Measurements from ENCODE around the gene PGAM2.
"Not testable (repeated sequence)": the region's sequence is repeated elsewhere in the genome, so short reads cannot be mapped to it uniquely, and the experiment has no call there.

PGAM2 gene

DNA sequence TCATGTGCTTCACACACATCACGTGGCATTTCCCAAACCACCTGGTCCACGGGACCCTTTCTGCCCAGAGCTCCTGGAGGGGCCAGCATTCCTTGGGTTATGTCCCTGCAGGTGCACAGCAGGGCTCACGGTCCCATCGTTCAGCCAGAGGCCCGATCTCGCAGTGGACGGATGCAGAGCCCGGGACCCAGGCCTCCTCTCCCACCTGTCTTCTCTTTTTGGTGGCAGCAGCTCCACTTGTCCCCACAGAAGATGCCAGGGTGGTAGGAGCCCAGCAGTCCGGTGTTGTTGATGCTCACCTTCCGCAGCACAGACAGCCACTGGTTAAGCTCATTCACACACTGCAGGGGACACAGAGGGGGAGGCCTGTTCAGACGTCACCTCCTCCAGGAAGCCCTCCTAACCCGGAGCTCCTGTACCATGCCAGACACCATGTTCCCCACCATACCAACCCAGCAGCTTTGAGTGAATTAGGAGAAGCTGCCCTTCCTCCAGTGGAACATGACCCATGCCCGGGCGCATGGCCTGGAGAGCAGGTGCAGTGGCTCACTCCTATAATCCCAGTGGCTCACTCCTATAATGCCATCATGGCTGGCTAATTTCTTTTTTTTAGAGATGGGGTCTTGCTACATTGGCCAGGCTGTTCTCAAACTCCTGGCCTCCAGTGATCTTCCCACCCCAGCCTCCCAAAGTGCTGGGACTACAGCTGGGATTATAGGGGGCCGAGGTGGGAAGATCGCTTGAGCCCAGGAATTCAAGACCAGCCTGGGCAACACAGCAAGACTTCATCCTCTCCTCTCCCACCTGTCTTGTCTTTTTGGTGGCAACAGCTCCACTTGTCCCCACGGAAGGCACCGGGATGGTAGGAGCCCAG is 31.2 kb downstream of the PGAM2 start:
- not testable (repeated sequence) for DNase-seq (ENCODE audit: low read depth in 4 of 4, low spot score in 1 of 4)

DNA sequence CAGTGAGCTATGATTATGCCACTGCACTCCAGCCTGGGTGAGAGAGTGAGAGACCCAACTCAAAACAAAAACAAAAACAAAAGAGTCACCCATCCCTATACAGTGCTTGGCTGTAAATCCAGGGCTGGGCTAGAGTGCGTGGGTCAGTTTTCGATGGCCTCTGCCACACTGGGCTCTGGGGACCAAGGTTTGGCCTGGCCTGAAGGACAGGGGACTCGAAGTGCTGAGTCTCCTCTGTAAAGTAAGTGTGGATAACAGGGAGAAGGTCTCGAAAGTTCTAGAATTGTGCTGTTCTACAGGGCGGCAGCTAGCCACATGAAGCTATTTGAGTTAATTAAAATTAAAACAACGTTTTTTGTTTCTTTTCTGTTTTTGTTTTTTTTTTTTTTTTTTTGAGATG is 33.3 kb downstream of the PGAM2 start:
- DNase-seq (ENCODE audit: low read depth in 4 of 4, low spot score in 1 of 4): not testable (repeated sequence)

DNA sequence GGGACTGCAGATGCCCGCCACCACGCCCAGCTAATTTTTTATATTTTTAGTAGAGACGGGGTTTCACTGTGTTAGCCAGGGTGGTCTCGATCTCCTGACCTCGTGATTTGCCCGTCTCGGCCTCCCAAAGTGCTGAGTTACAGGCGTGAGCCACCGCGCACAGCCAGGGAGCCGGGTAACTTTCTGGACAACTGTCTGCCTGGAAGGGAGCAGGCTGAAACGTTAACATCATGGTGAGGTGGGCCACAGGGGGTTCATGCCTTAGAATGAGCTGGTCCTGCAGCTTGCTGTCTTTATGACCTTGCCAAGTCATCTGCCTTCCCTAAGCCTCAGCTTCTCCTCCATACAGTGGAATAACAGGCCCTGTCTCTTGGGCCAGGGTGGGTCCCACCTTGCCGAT is 34.0 kb downstream of the PGAM2 start:
- not testable (repeated sequence) for DNase-seq (ENCODE audit: low read depth in 4 of 4, low spot score in 1 of 4)

DNA sequence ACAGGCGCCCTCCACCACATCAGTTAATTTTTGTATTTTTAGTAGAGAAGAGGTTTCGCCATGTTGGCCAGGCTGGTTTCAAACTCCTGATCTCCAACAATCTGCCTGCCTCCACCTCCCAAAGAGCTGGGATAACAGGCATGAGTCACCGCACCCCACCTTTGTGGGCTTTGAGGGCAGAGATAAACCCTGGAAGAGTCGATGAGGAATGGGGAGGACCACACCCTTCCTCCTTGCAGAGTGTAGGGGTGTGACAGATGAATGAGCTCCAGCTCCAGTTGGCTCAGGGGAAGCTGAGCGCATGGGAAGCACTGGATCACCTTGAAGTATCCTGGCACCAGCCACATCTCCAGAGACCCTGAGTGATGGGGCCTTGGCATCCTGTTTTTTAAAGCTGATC is 35.3 kb downstream of the PGAM2 start:
- not testable (repeated sequence) for DNase-seq (ENCODE audit: low read depth in 4 of 4, low spot score in 1 of 4)

DNA sequence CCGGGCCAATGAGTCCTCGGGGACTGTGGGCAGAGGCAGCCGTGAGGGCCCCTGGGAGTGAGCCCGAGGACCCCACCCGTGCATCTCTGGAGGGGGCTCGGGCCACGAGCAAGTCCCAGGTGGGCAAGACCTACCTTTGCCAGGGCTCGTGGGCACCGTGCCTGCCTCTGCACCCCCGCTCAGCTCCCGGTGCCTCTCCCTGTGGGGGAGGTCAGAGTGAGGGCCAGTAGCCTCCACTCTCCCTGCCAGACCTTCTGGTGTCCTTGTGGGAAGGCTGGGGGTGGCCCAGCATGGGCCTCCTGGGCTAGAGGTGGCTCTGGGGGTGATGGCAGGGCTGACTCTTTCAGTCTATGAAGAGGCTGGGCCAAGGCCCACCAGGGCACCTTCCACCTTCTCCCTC is 35.9 kb downstream of the PGAM2 start:
- DNase-seq (ENCODE audit: low read depth in 4 of 4, low spot score in 1 of 4): not testable (repeated sequence)

DNA sequence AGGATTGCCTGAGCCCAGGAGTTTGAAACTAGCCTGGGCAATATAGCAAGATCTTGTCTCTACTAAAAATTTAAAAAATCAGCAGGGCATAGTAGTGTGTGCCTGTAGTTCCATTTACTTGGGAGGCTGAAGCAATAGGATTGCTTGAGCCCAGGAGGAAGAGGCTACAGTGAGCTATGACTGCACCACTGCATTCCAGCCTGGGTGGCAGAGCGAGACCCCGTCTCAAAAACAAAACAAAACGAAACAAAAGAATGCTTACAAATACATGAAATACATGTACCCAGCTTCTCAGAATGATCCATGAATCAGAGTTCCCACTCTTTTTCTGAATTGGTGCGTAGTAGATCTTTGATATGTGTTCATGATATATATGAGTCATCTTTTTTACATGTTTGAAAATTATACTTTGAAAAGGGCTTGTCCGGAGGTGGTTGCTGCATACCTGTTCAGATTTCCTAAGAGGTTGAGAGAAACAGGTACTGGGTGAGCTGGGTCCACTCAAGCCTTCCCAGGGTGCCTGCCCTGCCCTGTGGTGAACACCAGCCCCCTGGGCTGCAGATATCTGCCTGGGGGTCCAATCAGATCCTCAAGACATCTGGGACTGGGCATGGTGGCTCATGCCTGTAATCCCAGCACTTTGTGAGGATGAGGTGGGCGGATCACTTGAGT is 42.4 kb downstream of the PGAM2 start:
- not testable (repeated sequence) for DNase-seq (ENCODE audit: low read depth in 4 of 4, low spot score in 1 of 4)

DNA sequence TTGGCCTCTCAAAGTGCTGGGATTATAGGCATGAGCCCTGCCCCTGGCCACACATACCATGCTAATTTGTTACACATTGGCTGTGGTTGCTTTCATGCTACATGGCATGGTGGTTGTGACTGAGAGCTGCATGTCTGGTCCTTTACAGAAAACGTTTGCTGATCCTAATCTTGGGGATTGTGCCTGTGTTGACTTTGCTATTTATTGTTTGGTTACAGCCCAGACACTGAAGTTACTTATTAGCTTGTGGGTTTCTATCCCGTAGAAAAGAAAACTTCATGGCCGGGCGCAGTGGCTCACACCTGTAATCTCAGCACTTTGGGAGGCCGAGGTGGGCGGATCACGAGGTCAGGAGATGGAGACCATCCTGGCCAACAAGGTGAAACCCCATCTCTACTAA is 43.3 kb downstream of the PGAM2 start:
- DNase-seq (ENCODE audit: low read depth in 4 of 4, low spot score in 1 of 4): not testable (repeated sequence)

DNA sequence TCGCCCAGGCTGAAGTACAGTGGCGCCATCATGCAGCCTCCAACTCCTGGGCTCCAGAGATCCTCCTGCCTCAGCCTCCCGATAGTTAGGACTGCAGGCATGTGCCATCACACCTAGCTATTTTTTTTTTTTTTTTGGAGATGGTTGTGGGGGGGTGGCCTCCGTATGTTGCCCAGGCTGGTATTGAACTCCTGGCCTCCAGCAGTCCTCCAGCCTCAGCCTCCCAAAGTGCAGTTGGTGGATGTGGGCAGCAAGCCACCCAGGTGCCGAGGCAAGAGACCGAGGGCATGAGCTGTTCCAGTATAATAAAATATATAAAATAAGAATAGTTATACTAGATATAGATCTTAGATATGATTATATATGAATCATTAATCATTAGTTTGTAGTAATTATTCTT is 45.5 kb downstream of the PGAM2 start:
- not testable (repeated sequence) for DNase-seq (ENCODE audit: low read depth in 4 of 4, low spot score in 1 of 4)

DNA sequence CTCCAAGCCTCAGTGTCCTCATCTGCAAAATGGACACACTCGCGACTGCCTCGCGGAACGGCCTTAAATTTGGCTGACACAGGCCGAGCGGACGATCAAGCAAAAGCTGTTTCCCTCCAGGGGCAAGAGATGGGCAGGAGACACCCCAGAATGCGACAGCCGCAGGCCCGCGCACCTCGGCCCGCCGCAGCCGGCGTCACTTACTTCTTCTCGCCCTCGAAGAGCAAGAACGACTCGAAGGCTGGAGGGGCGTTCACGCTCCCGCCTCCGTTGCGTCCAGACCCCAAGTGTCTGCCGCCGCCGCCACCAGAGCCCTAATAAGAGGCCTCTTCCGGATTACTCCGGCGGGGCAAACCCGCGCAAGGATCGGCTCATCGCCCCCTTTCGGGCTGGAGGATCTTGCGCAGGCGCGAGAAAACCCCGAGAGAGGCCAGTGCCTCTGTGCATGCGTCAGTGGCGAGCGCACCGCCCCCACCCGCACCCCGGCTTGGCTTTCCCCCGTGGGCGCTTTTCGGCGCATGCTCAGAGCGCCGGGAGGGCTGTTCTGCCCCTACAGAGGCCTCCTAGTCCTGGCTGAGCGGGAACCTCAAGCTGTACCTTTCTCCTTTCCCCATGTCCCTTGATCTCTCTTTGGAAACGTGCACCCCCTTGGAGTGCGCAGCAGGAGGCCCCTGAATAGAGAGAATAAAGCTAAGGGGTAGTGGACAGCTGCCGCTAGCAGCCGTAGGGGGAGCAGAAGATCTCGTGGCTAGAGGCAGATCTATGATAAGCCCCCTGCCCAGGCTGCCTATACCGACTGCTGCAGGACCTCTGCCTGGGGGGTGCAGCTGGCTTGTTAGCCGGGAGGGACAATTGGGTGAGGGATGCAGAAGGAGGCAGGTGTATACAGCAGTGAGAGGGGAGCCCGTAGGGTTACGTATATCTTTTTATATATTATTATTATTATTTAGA is 46.2 kb downstream of the PGAM2 start:
- DNase-seq (ENCODE audit: low read depth in 4 of 4, low spot score in 1 of 4): peak; percentile 96 to 99 (median 98)

DNA sequence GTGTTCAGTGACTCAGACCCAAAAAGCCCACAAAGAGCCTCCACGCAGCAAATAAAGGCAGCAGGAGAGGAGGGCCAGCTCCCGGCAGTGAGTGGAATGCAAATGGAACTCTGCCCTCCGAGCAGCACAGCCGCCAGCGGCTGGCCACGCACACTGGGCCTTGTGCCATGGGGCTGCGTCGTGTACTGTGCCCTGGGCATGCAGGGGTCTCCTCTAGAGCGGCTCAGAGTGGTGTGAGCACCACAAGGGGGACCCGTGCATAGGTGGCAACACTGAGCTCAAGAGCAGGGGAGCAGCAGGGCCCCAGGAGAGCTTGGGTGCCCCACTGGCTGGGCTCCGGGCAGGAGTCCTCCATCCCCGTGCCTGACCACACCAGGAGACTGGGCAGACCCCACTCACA is 50.3 kb downstream of the PGAM2 start:
- DNase-seq (ENCODE audit: low read depth in 4 of 4, low spot score in 1 of 4): not testable (repeated sequence)
